Measurements from ENCODE around the gene HSP90AB1.

Gene HSP90AB1

GRCh38 chr6:44298864-44299263 is 52.0 kb downstream of the HSP90AB1 start:
- TF ChIP-seq CTCF (conservative IDR thresholded peaks at IDR 0.05; ENCODE audit: low read depth, low read length): no peak
- no peak for DNase-seq (ENCODE audit: low read depth)

GRCh38 chr6:44300292-44300823 is 53.5 kb downstream of the HSP90AB1 start:
- H3K4me3 ChIP-seq (ENCODE audit: low read length): no peak overlapping the region
- TF ChIP-seq CTCF (conservative IDR thresholded peaks at IDR 0.05; ENCODE audit: low read depth, low read length): no peak
- DNase-seq (ENCODE audit: low read depth): no peak

More at GRCh38 chr6:44298864-44299263, 52.0 kb downstream of the HSP90AB1 start:
- H3K4me3 ChIP-seq (ENCODE audit: low read length): no peak overlapping the region

- no peak overlapping the region for H3K4me3 ChIP-seq (ENCODE audit: low read length)
- TF ChIP-seq CTCF (conservative IDR thresholded peaks at IDR 0.05; ENCODE audit: low read depth, low read length): no peak
- no peak for DNase-seq (ENCODE audit: low read depth)
Observed at GRCh38 chr6:44301106-44301505, 54.2 kb downstream of the HSP90AB1 start.

- no peak for TF ChIP-seq CTCF (conservative IDR thresholded peaks at IDR 0.05; ENCODE audit: low read depth, low read length)
- H3K4me3 ChIP-seq (ENCODE audit: low read length): no peak overlapping the region
- no peak for DNase-seq (ENCODE audit: low read depth)
Observed at GRCh38 chr6:44301782-44302564, 55.1 kb downstream of the HSP90AB1 start.

GRCh38 chr6:44302856-44303255 is 56.0 kb downstream of the HSP90AB1 start:
- no peak for DNase-seq (ENCODE audit: low read depth)
- no peak for TF ChIP-seq CTCF (conservative IDR thresholded peaks at IDR 0.05; ENCODE audit: low read depth, low read length)

More at GRCh38 chr6:44302856-44303255, 56.0 kb downstream of the HSP90AB1 start:
- H3K4me3 ChIP-seq (ENCODE audit: low read length): no peak overlapping the region

Measured in retinal pigment epithelial cell (primary cell).